HepG2 (cell line): ENCODE results near the gene DUS1L. TPM values are rescaled to one million over a fixed set of nuclear protein-coding genes. Genes with fewer than 3 reads are reported as not detected.

Experiments
- ADNP ChIP-seq: sonication (generic); formaldehyde crosslinking; IDR thresholded peaks from 2 replicates; pipeline ENCODE4 v1.4.0; 2020; ENCODE audit warnings: missing genetic modification reagents
- CBX5 ChIP-seq: sonication (generic); formaldehyde crosslinking; IDR thresholded peaks from 2 replicates; pipeline ENCODE4 v1.4.0; 2020; ENCODE audit warnings: missing genetic modification reagents, borderline replicate concordance
- CENPT ChIP-seq: sonication (generic); formaldehyde crosslinking; IDR thresholded peaks from 2 replicates; pipeline ENCODE4 v1.8.0; 2022; ENCODE audit warnings: low read depth, mild to moderate bottlenecking, moderate library complexity, missing genetic modification reagents
- CHCHD3 ChIP-seq: sonication (generic); formaldehyde crosslinking; IDR thresholded peaks from 2 replicates; pipeline ENCODE4 v1.8.0; 2022; ENCODE audit warnings: mild to moderate bottlenecking, missing genetic modification reagents, moderate library complexity
- ELF1 ChIP-seq: sonication (generic); formaldehyde crosslinking; IDR thresholded peaks from 2 replicates; pipeline ENCODE4 v1.4.0; 2020; ENCODE audit warnings: missing genetic modification reagents
- HOXA7 ChIP-seq: sonication (generic); formaldehyde crosslinking; IDR thresholded peaks from 2 replicates; pipeline ENCODE4 v1.8.1; 2022; ENCODE audit warnings: mild to moderate bottlenecking, missing genetic modification reagents, moderate library complexity
- KAT2B ChIP-seq: fragments of 150-350 bp; IDR thresholded peaks from 2 replicates; pipeline ENCODE4 v1.6.1; 2014; ENCODE audit warnings: low read depth, low read length, borderline replicate concordance
- KAT7 ChIP-seq: IDR thresholded peaks from 2 replicates; pipeline ENCODE4 v1.6.1; 2018; ENCODE audit warnings: borderline replicate concordance, missing compliant biosample characterization
- NFYB ChIP-seq: sonication (generic); formaldehyde crosslinking; IDR thresholded peaks from 2 replicates; pipeline ENCODE4 v1.4.0; 2020; ENCODE audit warnings: missing genetic modification reagents
- RAD21 ChIP-seq: fragments of 450-650 bp; formaldehyde crosslinking; IDR thresholded peaks from 2 replicates; pipeline ENCODE4 v1.5.0; 2020; ENCODE audit warnings: mild to moderate bottlenecking
- TAF15 ChIP-seq: fragments of 200-400 bp; formaldehyde crosslinking; IDR thresholded peaks from one replicate; pipeline ENCODE4 v1.6.1; 2018; ENCODE audit warnings: mild to moderate bottlenecking, low read depth, low read length; ENCODE audit not compliant: poor library complexity, severe bottlenecking
- TGIF2 ChIP-seq: IDR thresholded peaks from 2 replicates; pipeline ENCODE4 v1.6.1; 2016; ENCODE audit warnings: control low read depth, missing compliant biosample characterization
- ZFP62 ChIP-seq: sonication (generic); formaldehyde crosslinking; IDR thresholded peaks from 2 replicates; pipeline ENCODE4 v1.4.0; 2020; ENCODE audit warnings: missing genetic modification reagents
- ZNF101 ChIP-seq: sonication (generic); formaldehyde crosslinking; IDR thresholded peaks from 2 replicates; pipeline ENCODE4 v1.4.0; 2020; ENCODE audit warnings: mild to moderate bottlenecking, low read depth, missing genetic modification reagents, borderline replicate concordance
- ZNF12 ChIP-seq: sonication (generic); formaldehyde crosslinking; IDR thresholded peaks from 2 replicates; pipeline ENCODE4 v1.5.0; 2020; ENCODE audit warnings: missing genetic modification reagents
- ZNF234 ChIP-seq: sonication (generic); formaldehyde crosslinking; conservative IDR thresholded peaks from 2 replicates; pipeline ENCODE4 v1.5.1; 2020; ENCODE audit warnings: mild to moderate bottlenecking, missing genetic modification reagents
- ZNF317 ChIP-seq: sonication (generic); formaldehyde crosslinking; IDR thresholded peaks from 2 replicates; pipeline ENCODE4 v1.5.0; 2020; ENCODE audit warnings: mild to moderate bottlenecking, missing genetic modification reagents
- ZNF547 ChIP-seq: sonication (generic); formaldehyde crosslinking; IDR thresholded peaks from 2 replicates; pipeline ENCODE4 v1.5.1; 2020; ENCODE audit warnings: mild to moderate bottlenecking, missing genetic modification reagents
- ZNF619 ChIP-seq: sonication (generic); formaldehyde crosslinking; IDR thresholded peaks from 2 replicates; pipeline ENCODE4 v1.4.0; 2020; ENCODE audit warnings: mild to moderate bottlenecking, missing genetic modification reagents
- ZNF75D ChIP-seq: sonication (generic); formaldehyde crosslinking; IDR thresholded peaks from 2 replicates; pipeline ENCODE4 v1.8.1; 2023; ENCODE audit warnings: missing genetic modification reagents, mild to moderate bottlenecking, borderline replicate concordance
- ZNF776 ChIP-seq: sonication (generic); formaldehyde crosslinking; IDR thresholded peaks from 2 replicates; pipeline ENCODE4 v1.4.0; 2020; ENCODE audit warnings: mild to moderate bottlenecking, missing genetic modification reagents
- polyA plus RNA-seq, 8 experiments: library from polyadenylated mRNA; depleted of rRNA in 3 of 8; stranded (reverse) in 7 of 8; unstranded in 1 of 8; fragments of >200 nt; fragmentation: Illumina TruSeq in 4 of 8; extraction: Trizol in 4 of 8; gene quantifications; 2 replicates each; pipeline versions ENCODE4 v1.2.1 to v1.2.3, GENCODE V29; 2011 to 2016; ENCODE audit warnings: low read depth in 4 of 8, missing spikeins in 1 of 8, mixed read lengths in 1 of 8; ENCODE audit not compliant: insufficient read depth in 1 of 8
- total RNA-seq, 5 experiments: library from RNA; depleted of rRNA; stranded (reverse); fragments of >200 nt; fragmentation: Illumina TruSeq; extraction: Trizol; gene quantifications; 2 replicates each; pipeline ENCODE4 v1.2.3, GENCODE V29; 2016; ENCODE audit warnings: low read depth in 1 of 5
- TF ChIP-seq, protein P1 (sequence below): sonication (generic); formaldehyde crosslinking; IDR thresholded peaks from 2 replicates; pipeline ENCODE4 v1.4.0; 2020; ENCODE audit warnings: missing genetic modification reagents, mild to moderate bottlenecking, borderline replicate concordance
- TF ChIP-seq, protein P2 (sequence below): sonication (generic); formaldehyde crosslinking; IDR thresholded peaks from 2 replicates; pipeline ENCODE4 v1.9.0; 2021; ENCODE audit warnings: missing genetic modification reagents, mild to moderate bottlenecking, borderline replicate concordance
- TF ChIP-seq, protein P3 (sequence below): sonication (generic); formaldehyde crosslinking; IDR thresholded peaks from 2 replicates; pipeline ENCODE4 v1.4.0; 2020; ENCODE audit warnings: missing genetic modification reagents
- TF ChIP-seq, protein P4 (sequence below): sonication (generic); formaldehyde crosslinking; IDR thresholded peaks from 2 replicates; pipeline ENCODE4 v1.5.0; 2020; ENCODE audit warnings: missing genetic modification reagents

Gene DUS1L
- total and polyA plus RNA-seq, 2 of the 13 experiments (the other 11 are each of a cell fraction or from before 2014, with no cell fraction given), result 81.0 to 109 TPM

DNA sequence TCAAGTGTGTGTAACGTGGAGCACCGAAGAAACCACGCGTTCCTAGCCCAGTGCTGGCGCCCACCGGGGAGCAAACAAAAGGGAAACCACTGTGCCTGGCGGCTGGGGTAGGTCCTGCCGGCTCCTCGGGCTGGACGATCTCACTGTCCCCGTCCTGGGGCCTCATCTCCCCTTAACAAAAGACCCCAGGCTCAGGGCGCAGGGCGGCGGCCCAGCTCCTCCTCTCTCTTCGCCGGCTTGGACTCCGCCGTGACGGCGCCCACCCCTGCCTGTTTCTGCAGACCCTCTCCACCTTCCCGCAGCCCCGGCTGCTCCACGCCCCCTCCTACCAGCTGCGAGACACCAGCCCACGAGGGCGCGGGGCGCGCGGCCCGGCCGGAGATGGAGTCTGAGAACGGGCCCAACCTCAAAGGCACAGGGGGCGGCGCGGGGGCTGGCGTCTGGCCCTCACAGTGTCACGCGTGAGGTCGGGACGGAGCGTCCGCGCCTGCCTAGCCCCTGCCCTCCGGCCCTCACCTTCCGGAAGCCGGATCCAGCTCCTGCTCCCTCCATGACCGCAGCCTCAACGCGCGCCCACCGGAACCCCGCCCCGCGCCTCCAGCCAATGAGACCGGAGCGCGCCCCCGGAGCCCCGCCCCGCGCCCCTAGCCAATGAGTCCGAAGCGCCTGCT, 43.2 kb downstream of the DUS1L start, which contains the start of gene CENPX (continued):
- TF ChIP-seq ZNF75D (CRISPR knock-in tag) (no peak), CENPT (CRISPR knock-in tag) (peak; percentile 61; the same call in 1 of the 2 replicates), RAD21 (CRISPR knock-in tag) (peak; percentile 58; the same call in 1 of the 2 replicates), ZNF776 (peak; percentile 70; the same call in 1 of the 2 replicates), KAT2B (no peak), TAF15 (peak; percentile 95), ZNF234 (CRISPR knock-in tag) (0 out of 2 replicates have a peak, but pooled peaks have one; percentile 74), CBX5 (0 out of 2 replicates have a peak, but pooled peaks have one; percentile 15), ZNF101 (CRISPR knock-in tag) (peak; percentile 68; the same call in 1 of the 2 replicates), ZNF12 (CRISPR knock-in tag) (peak; percentile 67; the same call in 1 of the 2 replicates), CHCHD3 (CRISPR knock-in tag) (peak; percentile 56), ZNF619 (0 out of 2 replicates have a peak, but pooled peaks have one; percentile 69), KAT7 (CRISPR knock-in tag) (no peak; the same call in 1 of the 2 replicates), ZFP62 (CRISPR knock-in tag) (no peak), ZNF317 (CRISPR knock-in tag) (peak; percentile 61; the same call in 1 of the 2 replicates), HOXA7 (CRISPR knock-in tag) (no peak), TGIF2 (CRISPR knock-in tag) (no peak), NFYB (CRISPR knock-in tag) (no peak), ADNP (CRISPR knock-in tag) (no peak), ELF1 (no peak), ZNF547 (peak; percentile 90)
- TF ChIP-seq, protein P1, sequence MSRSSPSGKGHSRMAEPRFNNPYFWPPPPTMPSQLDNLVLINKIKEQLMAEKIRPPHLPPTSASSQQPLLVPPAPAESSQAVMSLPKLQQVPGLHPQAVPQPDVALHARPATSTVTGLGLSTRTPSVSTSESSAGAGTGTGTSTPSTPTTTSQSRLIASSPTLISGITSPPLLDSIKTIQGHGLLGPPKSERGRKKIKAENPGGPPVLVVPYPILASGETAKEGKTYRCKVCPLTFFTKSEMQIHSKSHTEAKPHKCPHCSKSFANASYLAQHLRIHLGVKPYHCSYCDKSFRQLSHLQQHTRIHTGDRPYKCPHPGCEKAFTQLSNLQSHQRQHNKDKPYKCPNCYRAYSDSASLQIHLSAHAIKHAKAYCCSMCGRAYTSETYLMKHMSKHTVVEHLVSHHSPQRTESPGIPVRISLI (CRISPR knock-in tag), result peak; percentile 44; the same call in 1 of the 2 replicates
- TF ChIP-seq, protein P2, sequence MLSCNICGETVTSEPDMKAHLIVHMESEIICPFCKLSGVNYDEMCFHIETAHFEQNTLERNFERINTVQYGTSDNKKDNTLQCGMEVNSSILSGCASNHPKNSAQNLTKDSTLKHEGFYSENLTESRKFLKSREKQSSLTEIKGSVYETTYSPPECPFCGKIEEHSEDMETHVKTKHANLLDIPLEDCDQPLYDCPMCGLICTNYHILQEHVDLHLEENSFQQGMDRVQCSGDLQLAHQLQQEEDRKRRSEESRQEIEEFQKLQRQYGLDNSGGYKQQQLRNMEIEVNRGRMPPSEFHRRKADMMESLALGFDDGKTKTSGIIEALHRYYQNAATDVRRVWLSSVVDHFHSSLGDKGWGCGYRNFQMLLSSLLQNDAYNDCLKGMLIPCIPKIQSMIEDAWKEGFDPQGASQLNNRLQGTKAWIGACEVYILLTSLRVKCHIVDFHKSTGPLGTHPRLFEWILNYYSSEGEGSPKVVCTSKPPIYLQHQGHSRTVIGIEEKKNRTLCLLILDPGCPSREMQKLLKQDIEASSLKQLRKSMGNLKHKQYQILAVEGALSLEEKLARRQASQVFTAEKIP (CRISPR knock-in tag), result no peak
- TF ChIP-seq, protein P3, sequence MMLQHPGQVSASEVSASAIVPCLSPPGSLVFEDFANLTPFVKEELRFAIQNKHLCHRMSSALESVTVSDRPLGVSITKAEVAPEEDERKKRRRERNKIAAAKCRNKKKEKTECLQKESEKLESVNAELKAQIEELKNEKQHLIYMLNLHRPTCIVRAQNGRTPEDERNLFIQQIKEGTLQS (CRISPR knock-in tag), result 0 out of 2 replicates have a peak, but pooled peaks have one; percentile 49
- TF ChIP-seq, protein P4, sequence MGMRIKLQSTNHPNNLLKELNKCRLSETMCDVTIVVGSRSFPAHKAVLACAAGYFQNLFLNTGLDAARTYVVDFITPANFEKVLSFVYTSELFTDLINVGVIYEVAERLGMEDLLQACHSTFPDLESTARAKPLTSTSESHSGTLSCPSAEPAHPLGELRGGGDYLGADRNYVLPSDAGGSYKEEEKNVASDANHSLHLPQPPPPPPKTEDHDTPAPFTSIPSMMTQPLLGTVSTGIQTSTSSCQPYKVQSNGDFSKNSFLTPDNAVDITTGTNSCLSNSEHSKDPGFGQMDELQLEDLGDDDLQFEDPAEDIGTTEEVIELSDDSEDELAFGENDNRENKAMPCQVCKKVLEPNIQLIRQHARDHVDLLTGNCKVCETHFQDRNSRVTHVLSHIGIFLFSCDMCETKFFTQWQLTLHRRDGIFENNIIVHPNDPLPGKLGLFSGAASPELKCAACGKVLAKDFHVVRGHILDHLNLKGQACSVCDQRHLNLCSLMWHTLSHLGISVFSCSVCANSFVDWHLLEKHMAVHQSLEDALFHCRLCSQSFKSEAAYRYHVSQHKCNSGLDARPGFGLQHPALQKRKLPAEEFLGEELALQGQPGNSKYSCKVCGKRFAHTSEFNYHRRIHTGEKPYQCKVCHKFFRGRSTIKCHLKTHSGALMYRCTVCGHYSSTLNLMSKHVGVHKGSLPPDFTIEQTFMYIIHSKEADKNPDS (CRISPR knock-in tag), result 0 out of 2 replicates have a peak, but pooled peaks have one; percentile 26
